OCI-LY7 (cell line): ENCODE measurements around the gene MICB.

Experiments
- EZH2phosphoT487 ChIP-seq: fragments of 200-600 bp; sonication (generic); IDR thresholded peaks from 2 replicates; pipeline ENCODE4 v1.6.1; 2018; ENCODE audit warnings: low read depth, borderline replicate concordance, mild to moderate bottlenecking, mixed run types, antibody characterized with exemption, low read length, moderate library complexity, mixed read lengths
- TF ChIP-seq, protein P1 (sequence below): fragments of 200-600 bp; sonication (generic); conservative IDR thresholded peaks from 2 replicates; pipeline ENCODE4 v1.5.1; 2014; ENCODE audit warnings: mild to moderate bottlenecking, antibody characterized with exemption, low read length, moderate library complexity, mixed read lengths

DNA sequence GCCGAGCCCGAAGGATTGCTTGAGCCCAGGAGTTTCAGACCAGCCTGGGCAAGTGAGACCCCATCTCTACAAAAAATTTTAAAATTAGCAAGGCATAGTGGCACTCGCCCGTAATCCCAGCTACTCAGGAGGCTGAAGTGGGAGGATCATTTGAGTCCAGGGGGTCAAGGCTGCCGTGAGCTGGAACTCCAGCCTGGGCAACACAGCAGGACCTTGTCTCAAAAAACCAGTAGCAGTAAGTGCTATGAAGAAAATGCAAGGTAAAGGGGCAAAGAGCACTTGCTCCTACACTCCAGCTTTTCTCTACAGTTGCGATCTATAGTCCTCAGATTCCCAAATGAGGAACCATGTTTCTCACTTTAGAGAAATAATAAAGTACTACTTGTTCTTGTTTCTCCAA lies 45.7 kb downstream of the MICB start:
- TF ChIP-seq, protein P1, sequence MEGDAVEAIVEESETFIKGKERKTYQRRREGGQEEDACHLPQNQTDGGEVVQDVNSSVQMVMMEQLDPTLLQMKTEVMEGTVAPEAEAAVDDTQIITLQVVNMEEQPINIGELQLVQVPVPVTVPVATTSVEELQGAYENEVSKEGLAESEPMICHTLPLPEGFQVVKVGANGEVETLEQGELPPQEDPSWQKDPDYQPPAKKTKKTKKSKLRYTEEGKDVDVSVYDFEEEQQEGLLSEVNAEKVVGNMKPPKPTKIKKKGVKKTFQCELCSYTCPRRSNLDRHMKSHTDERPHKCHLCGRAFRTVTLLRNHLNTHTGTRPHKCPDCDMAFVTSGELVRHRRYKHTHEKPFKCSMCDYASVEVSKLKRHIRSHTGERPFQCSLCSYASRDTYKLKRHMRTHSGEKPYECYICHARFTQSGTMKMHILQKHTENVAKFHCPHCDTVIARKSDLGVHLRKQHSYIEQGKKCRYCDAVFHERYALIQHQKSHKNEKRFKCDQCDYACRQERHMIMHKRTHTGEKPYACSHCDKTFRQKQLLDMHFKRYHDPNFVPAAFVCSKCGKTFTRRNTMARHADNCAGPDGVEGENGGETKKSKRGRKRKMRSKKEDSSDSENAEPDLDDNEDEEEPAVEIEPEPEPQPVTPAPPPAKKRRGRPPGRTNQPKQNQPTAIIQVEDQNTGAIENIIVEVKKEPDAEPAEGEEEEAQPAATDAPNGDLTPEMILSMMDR: no peak
- TF ChIP-seq EZH2phosphoT487: no peak
